K562 (cell line): ENCODE measurements around the gene PLCB3. TPM values are rescaled to one million over a fixed set of nuclear protein-coding genes. Genes with fewer than 3 reads are reported as not detected.

ENCODE experiments used
- DNMT1 ChIP-seq: fragments of 450-650 bp; IDR thresholded peaks from 2 replicates; pipeline ENCODE4 v1.6.1; 2016; ENCODE audit warnings: antibody characterized with exemption, mild to moderate bottlenecking
- EZH2 ChIP-seq: IDR thresholded peaks from 2 replicates; pipeline ENCODE4 v1.6.1; 2012; ENCODE audit warnings: low read depth, mild to moderate bottlenecking, inconsistent platforms, low read length, borderline replicate concordance
- HNRNPL ChIP-seq: fragments of 200-400 bp; formaldehyde crosslinking; IDR thresholded peaks from 2 replicates; pipeline ENCODE4 v1.6.1; 2017; ENCODE audit warnings: low read depth, mild to moderate bottlenecking, low read length
- HNRNPLL ChIP-seq: fragments of 200-400 bp; formaldehyde crosslinking; IDR thresholded peaks from 2 replicates; pipeline ENCODE4 v1.6.1; 2017; ENCODE audit warnings: low read length, low read depth, mild to moderate bottlenecking; ENCODE audit not compliant: poor library complexity, severe bottlenecking
- HOXB6 ChIP-seq: fragments of 250-450 bp; sonication (Bioruptor Pico); IDR thresholded peaks from 2 replicates; pipeline ENCODE4 v1.5.1; 2022; ENCODE audit warnings: mild to moderate bottlenecking, borderline replicate concordance
- NFRKB ChIP-seq: fragments of 450-650 bp; IDR thresholded peaks from 2 replicates; pipeline ENCODE4 v1.6.1; 2016; ENCODE audit warnings: low read depth
- PHB2 ChIP-seq: fragments of 450-650 bp; IDR thresholded peaks from 2 replicates; pipeline ENCODE4 v1.6.1; 2017; ENCODE audit warnings: low read depth
- RFX5 ChIP-seq: IDR thresholded peaks from 2 replicates; pipeline ENCODE4 v1.6.1; 2011; ENCODE audit warnings: low read depth, mild to moderate bottlenecking, improper control_type of control experiment, low read length
- TEAD4 ChIP-seq, 2 experiments: sonication (generic) in 1 of 2; formaldehyde crosslinking in 1 of 2; IDR thresholded peaks; 2 replicates each; pipeline versions ENCODE4 v1.6.1 to v1.8.0; 2012 to 2022; ENCODE audit warnings: borderline replicate concordance in 1 of 2, inconsistent platforms in 1 of 2, low read length in 1 of 2, mild to moderate bottlenecking in 1 of 2, missing genetic modification reagents in 1 of 2
- TGIF2 ChIP-seq: sonication (generic); formaldehyde crosslinking; IDR thresholded peaks from 2 replicates; pipeline ENCODE4 v1.8.1; 2022; ENCODE audit warnings: mild to moderate bottlenecking, missing genetic modification reagents, moderate library complexity
- TSC22D4 ChIP-seq: fragments of 450-650 bp; IDR thresholded peaks from 2 replicates; pipeline ENCODE4 v1.6.1; 2016; ENCODE audit warnings: missing genetic modification characterization, missing biosample characterization, control low read depth
- ZBTB17 ChIP-seq: fragments of 450-650 bp; formaldehyde crosslinking; IDR thresholded peaks from 2 replicates; pipeline ENCODE4 v1.4.0; 2020; ENCODE audit warnings: mild to moderate bottlenecking
- ZFPM2 ChIP-seq: fragments of 250-450 bp; sonication (Bioruptor Pico); IDR thresholded peaks from 2 replicates; pipeline ENCODE4 v1.5.1; 2022; ENCODE audit warnings: mild to moderate bottlenecking
- ZNF121 ChIP-seq: sonication (generic); formaldehyde crosslinking; conservative IDR thresholded peaks from 2 replicates; pipeline ENCODE4 v1.8.0; 2022; ENCODE audit warnings: missing genetic modification reagents
- ZNF146 ChIP-seq: IDR thresholded peaks from one replicate; pipeline ENCODE4 v1.6.1; 2018; ENCODE audit warnings: missing compliant biosample characterization; ENCODE audit not compliant: unreplicated experiment
- ZNF695 ChIP-seq: fragments of 450-650 bp; formaldehyde crosslinking; IDR thresholded peaks from 2 replicates; pipeline ENCODE4 v1.4.0; 2020; ENCODE audit warnings: mild to moderate bottlenecking, moderate library complexity
- polyA plus RNA-seq, 8 experiments: library from polyadenylated mRNA; depleted of rRNA in 4 of 8; stranded (reverse) in 5 of 8; unstranded in 3 of 8; fragments of >200 nt; fragmentation: Nextera tagmentation in 2 of 8; fragmentation: Illumina TruSeq in 1 of 8; extraction: Ambion mirVana in 2 of 8; extraction: Trizol in 1 of 8; gene quantifications; 2 replicates each; pipeline versions ENCODE4 v1.2.1 to v1.2.3, GENCODE V29; 2011 to 2014; ENCODE audit warnings: inconsistent platforms in 1 of 8, missing spikeins in 1 of 8
- total RNA-seq, 7 experiments: library from RNA; depleted of rRNA in 6 of 7; stranded (reverse); fragments of >200 nt in 6 of 7; fragmentation: Illumina TruSeq in 2 of 7; extraction: Trizol in 2 of 7; gene quantifications; 2 replicates each; pipeline versions ENCODE4 v1.2.1 to v1.2.3, GENCODE V29; 2011 to 2021; ENCODE audit warnings: low replicate concordance in 1 of 7
- TF ChIP-seq, protein P1 (sequence below): fragments of 450-650 bp; formaldehyde crosslinking; IDR thresholded peaks from 2 replicates; pipeline ENCODE4 v1.4.0; 2020; ENCODE audit warnings: mild to moderate bottlenecking, moderate library complexity
- TF ChIP-seq, protein P2 (sequence below), 2 experiments: fragments of 450-650 bp in 1 of 2; sonication (generic) in 1 of 2; formaldehyde crosslinking in 1 of 2; IDR thresholded peaks in 1 of 2; conservative IDR thresholded peaks in 1 of 2; 2 replicates each; pipeline versions ENCODE4 v1.6.1 to v1.8.1; 2016 to 2023; ENCODE audit warnings: mild to moderate bottlenecking in 2 of 2, moderate library complexity in 2 of 2, inconsistent platforms in 1 of 2, missing genetic modification reagents in 1 of 2
- TF ChIP-seq, protein P3 (sequence below): fragments of 250-450 bp; sonication (Bioruptor Pico); IDR thresholded peaks from 2 replicates; pipeline ENCODE4 v1.8.0; 2021; ENCODE audit warnings: moderate library complexity, mild to moderate bottlenecking, inconsistent platforms
- TF ChIP-seq, protein P4 (sequence below): fragments of 450-650 bp; IDR thresholded peaks from 2 replicates; pipeline ENCODE4 v1.7.1; 2018; ENCODE audit warnings: mild to moderate bottlenecking, low read depth; ENCODE audit not compliant: partially characterized antibody
- TF ChIP-seq, protein P5 (sequence below): fragments of 250-450 bp; sonication (Bioruptor Pico); IDR thresholded peaks from 2 replicates; pipeline ENCODE4 v1.8.0; 2022; ENCODE audit warnings: moderate library complexity, mild to moderate bottlenecking, inconsistent platforms

Gene PLCB3
- total and polyA plus RNA-seq, 9 of the 15 experiments (the other 6 are each of a cell fraction or from before 2014, with no cell fraction given) = 0.31 to 44.8 (median 14.6) TPM

DNA sequence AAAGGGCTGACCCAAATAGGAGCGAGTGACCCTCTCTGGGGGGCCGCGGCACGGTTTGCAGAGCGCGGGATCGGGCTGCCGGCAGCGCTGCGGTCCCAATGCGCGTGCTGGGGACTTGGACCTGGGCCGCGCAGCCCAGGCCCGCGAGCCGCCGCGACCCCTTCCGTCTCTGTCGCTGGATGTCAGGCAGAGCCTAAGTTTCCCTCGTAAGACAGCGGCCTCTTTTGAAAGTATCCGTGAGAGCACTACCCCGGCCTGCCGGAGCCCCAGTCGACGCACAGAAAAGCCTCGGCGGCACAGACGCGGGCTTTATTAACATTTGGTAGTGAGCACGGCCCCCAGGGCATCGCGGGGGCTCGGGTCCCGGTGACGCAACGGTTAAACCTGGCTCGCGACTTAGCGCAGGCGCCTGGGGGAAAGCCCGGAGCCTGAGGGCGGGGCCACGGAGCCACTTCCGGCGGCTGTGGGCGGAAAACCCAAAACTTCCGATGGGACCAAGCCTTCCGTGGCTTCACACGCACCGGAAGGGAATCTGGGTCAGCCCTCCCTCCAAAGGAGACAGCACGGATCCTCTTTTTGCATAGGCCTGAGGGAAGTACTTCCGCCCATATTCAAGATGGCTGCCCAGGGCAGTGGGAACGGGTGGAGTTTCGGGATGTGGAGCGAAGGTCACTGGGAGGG lies 18.4 kb downstream of the PLCB3 start (continued):
- no peak for TF ChIP-seq ZNF121
- peak; percentile 65 for TF ChIP-seq HNRNPLL
- no peak; the same call in 1 of the 2 replicates for TF ChIP-seq NFRKB
- TF ChIP-seq, protein P1, sequence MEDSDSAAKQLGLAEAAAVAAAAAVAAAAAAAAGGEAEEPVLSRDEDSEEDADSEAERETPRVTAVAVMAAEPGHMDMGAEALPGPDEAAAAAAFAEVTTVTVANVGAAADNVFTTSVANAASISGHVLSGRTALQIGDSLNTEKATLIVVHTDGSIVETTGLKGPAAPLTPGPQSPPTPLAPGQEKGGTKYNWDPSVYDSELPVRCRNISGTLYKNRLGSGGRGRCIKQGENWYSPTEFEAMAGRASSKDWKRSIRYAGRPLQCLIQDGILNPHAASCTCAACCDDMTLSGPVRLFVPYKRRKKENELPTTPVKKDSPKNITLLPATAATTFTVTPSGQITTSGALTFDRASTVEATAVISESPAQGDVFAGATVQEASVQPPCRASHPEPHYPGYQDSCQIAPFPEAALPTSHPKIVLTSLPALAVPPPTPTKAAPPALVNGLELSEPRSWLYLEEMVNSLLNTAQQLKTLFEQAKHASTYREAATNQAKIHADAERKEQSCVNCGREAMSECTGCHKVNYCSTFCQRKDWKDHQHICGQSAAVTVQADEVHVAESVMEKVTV (CRISPR knock-in tag) = peak; percentile 33
- no peak for TF ChIP-seq TGIF2 (CRISPR knock-in tag)
- no peak for TF ChIP-seq EZH2
- no peak for TF ChIP-seq ZNF146 (CRISPR knock-in tag)
- TF ChIP-seq ZFPM2 (CRISPR knock-in tag) = 0 out of 2 replicates have a peak, but pooled peaks have one; percentile 77
- TF ChIP-seq ZNF695 (CRISPR knock-in tag) = no peak
- TF ChIP-seq DNMT1 = no peak
- TF ChIP-seq TSC22D4 (tag) = no peak
- TF ChIP-seq ZBTB17 (CRISPR knock-in tag) = peak; percentile 28; the same call in 1 of the 2 replicates
- TF ChIP-seq TEAD4 (IDR thresholded peaks at IDR 0.05; ENCODE audit: low read length) = no peak
- TF ChIP-seq TEAD4 (CRISPR knock-in tag; IDR thresholded peaks at IDR 0.05; ENCODE audit: borderline replicate concordance) = no peak
- TF ChIP-seq RFX5 = 0 out of 2 replicates have a peak, but pooled peaks have one; percentile 12
- no peak for TF ChIP-seq PHB2
- TF ChIP-seq, protein P2, sequence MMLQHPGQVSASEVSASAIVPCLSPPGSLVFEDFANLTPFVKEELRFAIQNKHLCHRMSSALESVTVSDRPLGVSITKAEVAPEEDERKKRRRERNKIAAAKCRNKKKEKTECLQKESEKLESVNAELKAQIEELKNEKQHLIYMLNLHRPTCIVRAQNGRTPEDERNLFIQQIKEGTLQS (IDR thresholded peaks at IDR 0.05) = peak; percentile 99
- TF ChIP-seq, protein P2 (CRISPR knock-in tag; conservative IDR thresholded peaks at IDR 0.05) = peak; percentile 97
- no peak for TF ChIP-seq HOXB6 (CRISPR knock-in tag)
- no peak for TF ChIP-seq HNRNPL
- TF ChIP-seq, protein P3, sequence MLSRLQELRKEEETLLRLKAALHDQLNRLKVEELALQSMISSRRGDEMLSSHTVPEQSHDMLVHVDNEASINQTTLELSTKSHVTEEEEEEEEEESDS (CRISPR knock-in tag) = no peak
- TF ChIP-seq, protein P4, sequence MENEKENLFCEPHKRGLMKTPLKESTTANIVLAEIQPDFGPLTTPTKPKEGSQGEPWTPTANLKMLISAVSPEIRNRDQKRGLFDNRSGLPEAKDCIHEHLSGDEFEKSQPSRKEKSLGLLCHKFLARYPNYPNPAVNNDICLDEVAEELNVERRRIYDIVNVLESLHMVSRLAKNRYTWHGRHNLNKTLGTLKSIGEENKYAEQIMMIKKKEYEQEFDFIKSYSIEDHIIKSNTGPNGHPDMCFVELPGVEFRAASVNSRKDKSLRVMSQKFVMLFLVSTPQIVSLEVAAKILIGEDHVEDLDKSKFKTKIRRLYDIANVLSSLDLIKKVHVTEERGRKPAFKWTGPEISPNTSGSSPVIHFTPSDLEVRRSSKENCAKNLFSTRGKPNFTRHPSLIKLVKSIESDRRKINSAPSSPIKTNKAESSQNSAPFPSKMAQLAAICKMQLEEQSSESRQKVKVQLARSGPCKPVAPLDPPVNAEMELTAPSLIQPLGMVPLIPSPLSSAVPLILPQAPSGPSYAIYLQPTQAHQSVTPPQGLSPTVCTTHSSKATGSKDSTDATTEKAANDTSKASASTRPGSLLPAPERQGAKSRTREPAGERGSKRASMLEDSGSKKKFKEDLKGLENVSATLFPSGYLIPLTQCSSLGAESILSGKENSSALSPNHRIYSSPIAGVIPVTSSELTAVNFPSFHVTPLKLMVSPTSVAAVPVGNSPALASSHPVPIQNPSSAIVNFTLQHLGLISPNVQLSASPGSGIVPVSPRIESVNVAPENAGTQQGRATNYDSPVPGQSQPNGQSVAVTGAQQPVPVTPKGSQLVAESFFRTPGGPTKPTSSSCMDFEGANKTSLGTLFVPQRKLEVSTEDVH = peak; percentile 99
- TF ChIP-seq, protein P5, sequence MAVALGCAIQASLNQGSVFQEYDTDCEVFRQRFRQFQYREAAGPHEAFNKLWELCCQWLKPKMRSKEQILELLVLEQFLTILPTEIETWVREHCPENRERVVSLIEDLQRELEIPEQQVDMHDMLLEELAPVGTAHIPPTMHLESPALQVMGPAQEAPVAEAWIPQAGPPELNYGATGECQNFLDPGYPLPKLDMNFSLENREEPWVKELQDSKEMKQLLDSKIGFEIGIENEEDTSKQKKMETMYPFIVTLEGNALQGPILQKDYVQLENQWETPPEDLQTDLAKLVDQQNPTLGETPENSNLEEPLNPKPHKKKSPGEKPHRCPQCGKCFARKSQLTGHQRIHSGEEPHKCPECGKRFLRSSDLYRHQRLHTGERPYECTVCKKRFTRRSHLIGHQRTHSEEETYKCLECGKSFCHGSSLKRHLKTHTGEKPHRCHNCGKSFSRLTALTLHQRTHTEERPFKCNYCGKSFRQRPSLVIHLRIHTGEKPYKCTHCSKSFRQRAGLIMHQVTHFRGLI (CRISPR knock-in tag) = peak; percentile 57; the same call in 1 of the 2 replicates
